Glomerular visceral epithelial cell (primary cell): Measurements from ENCODE around the gene ZNF77.
"Not testable (repeated sequence)": the region's sequence is repeated elsewhere in the genome, so short reads cannot be mapped to it uniquely, and the experiment has no call there.

ENCODE experiments used
- DNase-seq: peaks from one replicate; pipeline ENCODE4 v3.0.0-alpha.2; 2016; ENCODE audit errors: extremely low spot score

Gene ZNF77

DNA sequence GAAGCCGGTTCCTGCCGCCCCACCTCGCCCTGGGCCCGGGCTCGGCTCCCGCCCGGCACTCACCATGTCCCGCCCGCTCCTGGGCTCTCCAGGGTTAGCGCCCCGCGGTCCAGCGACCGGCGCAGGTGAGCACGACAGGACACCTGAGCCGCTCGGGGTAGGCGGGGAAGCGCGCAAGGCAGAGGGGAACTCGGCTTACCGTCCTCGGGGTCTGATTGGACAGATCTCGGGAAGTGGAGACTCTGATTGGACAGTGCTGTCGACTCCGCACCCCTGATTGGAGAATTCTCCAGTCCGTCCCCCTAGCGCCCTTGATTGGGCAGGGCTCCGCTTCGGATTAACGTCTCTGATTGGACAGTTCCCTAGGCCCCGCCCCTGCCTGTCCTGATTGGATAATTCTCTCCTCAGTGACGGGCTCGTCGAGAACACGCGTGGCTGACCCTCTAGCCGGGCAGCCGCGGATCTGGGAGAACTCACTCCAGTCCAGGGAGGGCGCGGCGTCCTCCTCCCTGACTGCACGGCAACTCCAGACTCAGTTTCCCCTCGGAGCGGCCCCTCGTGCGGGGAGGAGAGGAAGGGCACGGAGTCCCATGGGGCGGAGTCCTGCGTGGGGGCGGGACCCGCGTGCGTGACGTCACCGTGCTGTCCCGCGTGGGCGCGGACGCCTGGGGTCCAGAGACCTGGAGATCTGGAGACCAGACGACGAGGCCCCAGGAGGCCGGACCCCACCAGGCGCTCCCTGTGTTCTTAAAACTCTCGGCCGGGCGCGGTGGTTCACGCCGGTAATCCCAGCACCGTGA lies at the start of gene ZNF77:
Gene ZNF77 (minus strand): TSS at position 197 of the 800 bp plus-strand sequence. CDS start 131 bp downstream, at position 66.
- DNase-seq: peak; percentile 98

DNA sequence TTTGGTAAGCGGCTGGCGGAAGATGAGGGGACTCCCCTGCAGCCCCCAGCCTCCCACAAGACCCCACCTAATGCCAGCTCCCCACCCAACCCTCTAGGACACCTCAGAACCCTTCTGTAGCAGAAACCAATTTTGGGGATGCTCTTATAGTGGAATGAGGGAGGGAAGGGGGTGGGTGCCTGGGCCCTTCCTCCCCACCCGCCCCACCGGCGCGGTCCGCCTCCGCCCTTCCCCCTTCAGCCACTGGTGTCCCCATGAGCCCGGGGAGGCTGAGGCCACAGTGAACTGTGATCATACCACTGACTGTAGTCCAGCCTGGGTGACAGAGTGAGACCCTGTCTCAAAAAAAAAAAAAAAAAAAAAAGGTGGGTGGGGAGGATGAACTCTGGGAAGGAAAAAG lies 48.8 kb upstream of the ZNF77 start:
- DNase-seq: no peak

DNA sequence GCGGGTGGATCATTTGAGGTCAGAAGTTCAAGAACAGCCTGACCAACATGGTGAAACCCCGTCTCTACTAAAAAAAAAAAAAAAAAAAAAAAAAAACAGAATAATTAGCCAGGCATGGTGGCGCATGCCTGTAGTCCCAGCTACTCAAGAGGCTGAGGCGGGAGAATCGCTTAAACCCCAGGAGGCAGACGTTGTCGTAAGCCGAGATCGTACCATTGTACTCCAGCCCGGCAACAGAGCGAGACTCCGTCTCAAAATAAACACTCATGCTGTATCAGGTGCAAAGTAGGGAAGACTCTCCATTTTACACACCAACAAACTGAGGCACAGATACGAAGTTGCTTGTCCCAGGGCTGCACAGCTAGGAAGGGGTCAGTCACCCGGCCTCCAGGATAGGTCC lies 48.2 kb upstream of the ZNF77 start:
- no peak for DNase-seq

DNA sequence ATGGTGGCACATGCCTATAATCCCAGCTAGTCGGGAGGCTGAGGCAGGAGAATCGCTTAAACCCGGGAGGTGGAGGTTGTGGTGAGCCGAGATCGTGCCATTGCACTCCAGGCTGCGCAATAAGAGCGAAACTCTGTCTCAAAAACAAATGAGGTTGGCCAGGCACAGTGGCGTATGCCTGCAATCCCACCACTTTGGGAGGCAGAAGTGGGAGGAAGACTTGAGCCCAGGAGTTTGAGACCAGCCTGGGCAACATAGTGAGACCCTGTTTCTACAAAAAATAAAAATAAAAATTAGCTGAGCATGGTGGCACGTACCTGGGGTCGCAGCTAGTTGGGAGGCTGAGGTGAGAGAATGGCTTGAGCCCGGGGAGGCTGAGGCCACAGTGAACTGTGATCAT lies 47.6 kb upstream of the ZNF77 start:
- not testable (repeated sequence) for DNase-seq

DNA sequence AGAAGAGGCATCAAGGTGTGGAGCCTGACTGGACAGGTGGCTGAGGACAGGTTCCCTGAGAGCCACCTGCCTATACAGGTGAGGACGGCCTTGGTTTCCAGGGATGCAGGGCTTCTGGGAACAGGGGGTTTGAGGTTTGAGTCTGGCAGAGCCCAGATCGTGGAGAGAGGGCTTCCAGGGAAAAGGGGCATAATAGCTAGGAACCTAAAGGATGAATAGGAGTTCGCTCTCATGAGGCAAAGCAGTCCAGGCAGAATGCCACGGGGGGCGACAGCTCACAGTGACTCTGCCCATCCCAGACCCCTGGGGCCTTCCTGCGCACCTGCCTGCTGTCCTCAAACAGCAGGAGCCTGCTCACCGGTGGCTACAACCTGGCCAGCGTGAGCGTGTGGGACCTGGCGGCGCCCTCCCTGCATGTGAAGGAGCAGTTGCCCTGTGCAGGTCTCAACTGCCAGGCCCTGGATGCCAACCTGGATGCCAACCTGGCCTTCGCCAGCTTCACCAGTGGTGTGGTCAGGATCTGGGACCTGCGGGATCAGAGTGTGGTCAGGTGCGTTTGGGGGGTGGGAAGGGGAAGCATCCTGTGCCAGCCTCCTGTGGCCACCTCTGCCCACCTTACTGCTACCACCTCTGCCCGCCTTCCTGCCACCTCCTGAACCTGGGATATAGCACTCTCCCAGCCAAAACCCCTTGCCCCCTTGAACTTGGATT lies 44.6 kb upstream of the ZNF77 start:
- DNase-seq: no peak

DNA sequence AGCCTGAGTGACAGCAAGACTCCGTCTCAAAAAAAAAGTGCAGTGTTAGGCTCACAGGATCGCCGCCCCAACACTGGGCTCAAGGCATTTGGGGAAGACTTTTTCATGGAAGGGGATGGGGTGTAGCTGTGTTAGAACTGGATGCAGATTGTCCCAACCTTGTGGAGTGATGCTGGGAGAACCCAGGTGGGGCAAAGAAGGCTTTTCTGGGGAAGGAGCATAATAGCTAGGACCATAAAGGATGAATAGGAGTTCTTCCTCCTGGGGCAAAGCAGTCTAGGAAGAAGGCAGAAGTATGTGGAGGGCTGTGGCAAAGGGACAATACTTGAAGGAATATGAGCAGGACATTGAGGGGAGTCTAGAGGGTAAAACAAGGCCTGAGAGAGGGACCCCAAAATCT lies 43.8 kb upstream of the ZNF77 start:
- DNase-seq: no peak

DNA sequence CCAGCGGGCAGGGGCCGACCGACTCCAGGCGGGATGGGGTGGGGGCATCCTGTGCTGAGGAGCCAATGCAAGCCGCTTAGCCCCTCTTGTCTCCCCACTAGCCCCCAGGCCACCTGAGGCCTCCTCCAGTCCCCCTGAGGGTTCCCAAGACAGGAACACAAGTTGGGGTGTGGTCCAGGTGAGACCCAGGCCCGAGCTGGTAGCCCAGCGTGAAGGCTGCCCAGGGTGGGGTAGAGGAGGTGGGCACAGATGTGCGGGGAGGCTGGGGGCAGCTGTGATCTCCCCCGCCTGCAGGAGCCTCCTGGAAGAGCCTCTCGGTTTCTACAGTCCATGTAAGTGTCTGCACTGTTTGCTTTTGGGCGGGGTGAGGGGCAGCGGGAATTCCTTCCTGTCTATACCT lies 43.0 kb upstream of the ZNF77 start:
- no peak for DNase-seq

DNA sequence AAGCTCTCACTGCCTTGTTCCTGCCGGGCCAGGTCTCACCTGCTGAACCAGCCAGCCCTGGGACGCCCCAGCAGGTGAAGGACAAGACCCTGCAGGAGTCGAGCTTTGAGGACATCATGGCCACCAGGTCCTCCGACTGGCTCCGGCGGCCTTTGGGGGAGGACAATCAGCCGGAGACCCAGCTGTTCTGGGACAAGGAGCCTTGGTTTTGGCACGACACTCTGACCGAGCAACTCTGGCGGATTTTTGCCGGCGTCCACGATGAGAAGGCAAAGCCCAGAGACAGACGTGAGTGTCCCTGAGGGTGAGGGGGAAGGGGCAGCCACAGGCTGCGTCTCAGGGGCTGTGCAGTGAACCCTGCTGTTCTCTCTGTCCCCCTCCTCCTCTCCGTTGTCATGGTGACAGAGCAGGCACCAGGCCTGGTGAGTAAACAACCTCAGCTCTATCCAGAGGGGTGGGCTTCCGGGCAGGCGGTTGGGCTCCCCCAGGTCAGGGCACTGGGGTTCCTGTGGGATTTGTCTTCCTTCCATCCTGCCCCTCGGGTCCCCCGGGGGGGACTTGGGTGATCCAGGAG lies 42.3 kb upstream of the ZNF77 start:
- no peak for DNase-seq

DNA sequence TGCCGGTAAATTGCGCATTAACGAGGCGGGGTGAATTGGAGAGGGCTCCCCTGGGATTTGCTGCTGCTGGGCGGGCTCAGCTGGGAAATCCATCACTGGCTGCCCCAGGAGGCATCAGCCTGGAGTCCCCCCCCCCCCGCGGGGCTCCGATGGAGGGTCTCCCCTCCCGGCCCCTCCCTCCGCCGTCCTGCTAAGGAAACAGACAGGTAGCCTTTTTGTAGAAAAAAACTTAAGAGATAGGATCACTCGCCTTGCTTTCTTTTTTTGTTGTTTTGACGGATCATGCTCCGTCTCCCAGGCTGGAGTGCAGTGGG lies 39.4 kb upstream of the ZNF77 start:
- no peak for DNase-seq

DNA sequence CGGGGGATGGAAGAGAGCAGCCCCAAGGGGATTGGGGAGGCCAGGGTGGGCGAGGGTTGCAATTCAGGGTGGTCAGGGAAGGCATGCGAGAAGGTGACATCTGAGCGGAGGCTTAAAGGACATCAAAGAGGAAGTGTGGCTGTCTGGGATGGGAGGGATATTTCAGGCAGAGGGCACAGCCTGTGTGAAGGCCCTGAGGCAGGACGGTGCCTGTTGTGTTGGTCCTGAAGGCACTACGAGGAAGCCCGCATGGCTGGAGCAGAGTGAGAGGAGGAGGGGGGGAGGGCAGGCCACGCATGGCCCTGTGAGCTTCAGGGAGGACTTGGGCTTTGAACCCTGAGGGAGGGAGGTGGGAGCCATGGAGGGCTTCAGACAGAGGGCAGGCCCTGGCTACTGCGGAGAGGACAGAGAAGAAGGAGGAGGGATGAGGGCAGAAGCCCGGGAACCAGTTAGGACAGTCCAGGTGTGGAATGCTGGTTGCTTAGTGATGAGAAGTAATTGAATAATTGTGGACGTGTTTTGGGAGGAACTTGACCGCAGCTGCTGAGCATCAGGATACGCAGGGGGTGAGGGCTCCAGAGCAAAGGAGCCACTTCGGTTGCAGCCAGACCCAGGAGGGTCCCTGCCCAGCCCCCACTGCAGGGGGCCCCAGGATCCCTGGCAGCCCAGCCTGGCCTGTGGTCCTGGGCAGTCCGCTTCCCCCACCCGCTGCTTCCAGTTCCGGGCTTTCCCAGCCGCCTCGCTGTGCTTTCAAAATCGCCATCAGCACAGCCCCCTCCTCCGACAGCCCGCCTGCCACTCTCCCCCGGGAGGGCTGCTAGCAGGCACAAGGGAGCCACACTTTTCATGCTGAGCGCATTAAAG lies 38.8 kb upstream of the ZNF77 start:
- peak; percentile 73 for DNase-seq

DNA sequence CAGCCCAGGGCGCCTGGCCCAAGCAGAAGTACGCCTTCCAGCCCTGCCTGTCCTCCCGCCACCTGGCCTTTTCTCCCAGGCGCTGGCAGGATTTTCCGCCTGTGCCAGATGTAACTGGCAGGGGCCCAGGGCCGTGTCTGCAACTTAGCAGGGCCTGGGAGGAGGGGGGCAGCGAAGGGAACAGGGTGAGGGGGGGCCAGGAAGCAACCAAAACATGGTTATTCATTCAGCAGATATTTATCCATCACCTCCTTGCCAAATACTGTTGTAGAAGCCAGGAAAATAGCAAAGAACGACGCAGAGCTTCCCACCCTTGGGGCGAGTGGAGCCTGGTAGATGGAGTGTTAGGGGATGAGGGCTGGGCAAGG lies 38.2 kb upstream of the ZNF77 start:
- peak; percentile 49 for DNase-seq

DNA sequence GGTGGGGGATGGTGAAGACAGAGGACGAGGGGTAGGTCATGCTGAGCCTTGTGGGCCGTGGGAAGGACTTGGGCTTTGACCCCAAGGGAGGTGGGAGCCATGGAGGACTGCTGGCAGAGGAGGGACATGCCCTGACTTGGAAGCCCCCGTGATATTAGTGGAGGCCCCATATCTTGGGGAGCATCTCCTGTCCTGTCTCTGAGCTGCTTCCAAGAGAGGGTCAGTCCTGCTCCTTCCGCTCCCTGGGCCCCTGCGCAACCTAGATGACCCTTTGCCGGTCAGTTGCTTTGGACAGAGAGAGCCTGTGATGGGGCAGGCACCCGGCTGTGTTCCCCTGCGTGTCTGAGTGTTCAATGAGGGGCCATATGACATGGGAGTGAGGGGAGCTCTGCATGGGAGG lies 37.8 kb upstream of the ZNF77 start:
- DNase-seq: no peak

DNA sequence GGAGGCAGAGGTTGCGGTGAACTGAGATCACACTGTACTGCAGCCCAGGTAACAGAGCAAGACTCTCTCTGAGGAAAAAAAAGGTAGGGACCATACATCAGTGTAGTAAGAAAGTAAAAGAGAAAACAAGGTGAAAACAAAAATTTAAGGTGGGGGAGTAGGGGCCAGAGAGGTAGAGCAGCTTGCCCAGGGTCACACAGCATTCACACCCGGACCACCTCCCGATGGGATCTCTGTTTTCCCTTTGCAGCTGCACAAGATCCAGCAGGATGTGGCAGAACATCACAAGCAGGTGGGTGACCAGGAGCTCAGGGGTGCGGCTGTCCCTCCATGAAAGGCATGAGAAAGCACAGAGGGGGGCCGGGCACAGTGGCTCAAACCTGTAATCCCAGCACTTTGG lies 37.1 kb upstream of the ZNF77 start:
- DNase-seq: no peak

DNA sequence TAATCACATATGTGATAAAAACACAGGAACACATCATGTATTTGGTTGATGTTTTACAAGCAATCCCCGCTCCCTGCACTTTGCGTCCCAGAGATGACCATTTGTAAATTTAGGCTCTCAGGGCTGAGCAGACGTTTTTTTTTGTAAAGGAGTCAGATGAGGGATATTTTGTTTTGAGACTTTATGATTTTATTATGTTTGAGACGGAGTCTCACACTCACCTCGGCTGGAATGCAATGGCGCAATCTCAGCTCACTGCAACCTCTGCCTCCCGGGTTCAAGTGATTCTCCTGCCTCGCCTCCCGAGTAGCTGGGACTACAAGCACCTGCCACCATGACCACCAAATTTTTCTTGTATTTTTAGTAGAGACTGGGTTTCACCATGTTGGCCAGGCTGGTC lies 34.0 kb upstream of the ZNF77 start:
- DNase-seq: no peak

DNA sequence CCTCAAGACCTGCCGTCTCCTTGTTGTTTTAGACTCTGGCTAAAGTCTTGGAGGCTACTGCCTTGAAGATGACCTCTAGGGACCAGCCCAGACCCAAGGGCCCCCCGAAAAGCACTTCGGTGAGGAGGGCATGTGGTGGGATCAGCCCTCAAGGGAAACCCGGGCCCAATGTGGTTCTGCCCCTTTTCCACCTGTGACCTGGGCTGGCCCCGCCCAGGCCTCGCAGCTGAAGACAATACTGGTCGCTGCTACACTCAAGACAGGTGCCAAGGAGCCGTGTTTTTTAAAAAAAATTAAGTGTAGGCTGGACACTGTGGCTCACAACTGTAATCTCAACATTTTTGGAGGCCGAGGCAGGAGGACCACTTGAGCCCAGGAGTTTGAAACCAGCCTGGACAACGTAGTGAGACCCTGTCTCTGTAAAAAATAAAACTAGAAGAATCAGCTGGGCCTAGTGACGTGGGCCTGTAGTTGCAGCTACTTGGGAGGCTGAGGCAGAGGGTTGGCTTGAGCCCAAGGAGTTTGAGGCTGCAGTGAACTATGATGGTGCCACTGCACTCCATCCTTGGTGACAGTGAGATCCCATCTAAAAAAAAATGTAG lies 33.5 kb upstream of the ZNF77 start:
- no peak for DNase-seq

DNA sequence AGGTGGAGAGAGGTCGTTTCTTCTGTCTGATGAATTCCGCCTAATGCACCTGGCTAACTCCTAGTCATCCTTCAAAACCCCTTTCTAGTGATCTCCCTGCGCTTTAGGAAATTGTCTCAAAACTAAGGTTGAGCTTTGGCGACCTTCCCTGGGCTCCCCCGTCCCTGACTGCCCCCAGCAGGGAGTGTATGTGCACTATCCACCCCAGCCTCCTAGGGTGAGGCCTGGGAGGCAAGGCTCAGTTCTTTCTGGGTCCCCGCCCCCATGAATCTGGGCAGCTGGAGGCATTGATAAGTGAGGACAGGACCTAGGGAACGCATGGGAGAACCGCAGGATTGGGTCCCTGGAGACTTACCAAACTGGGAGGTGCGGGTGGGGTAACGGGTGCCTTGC lies 33.0 kb upstream of the ZNF77 start:
- no peak for DNase-seq

DNA sequence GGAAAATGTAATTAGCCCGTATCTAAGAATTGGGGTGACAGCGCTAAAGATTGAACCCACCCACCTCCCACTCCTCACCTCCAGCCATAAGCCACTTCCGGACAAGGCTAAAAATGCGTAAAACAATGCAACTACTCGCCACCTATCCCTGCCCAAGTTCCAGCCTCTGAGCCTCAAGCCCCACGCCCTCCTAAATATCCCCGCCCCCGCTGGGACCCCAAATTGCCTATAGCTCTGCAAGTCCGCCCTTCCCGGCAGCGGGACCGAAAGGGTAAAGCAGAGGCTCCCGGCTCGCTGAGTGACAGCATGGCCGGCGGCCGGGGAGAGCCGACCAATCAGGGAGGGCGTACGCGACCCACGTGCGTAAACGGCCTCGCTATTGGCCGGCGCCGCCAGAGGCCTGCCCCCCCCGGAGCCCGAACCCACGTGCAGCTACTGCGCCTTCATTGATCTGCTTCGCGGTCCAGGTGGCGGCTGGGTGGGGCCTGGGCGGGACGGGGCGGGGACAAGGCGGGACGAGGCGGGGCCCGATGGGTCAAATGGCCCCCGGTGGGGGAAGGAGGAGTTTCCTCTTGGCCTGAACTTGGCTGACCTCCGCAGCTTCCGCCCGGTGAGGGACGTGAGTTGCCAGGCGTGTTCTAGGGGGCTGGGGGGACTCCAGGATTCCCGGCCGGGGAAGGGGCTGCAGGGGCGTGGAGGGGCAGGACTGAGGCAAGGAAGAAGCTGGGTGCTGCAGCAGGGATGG lies 32.4 kb upstream of the ZNF77 start, which contains the start of gene TLE6:
Gene TLE6 (plus strand): TSS at position 564 of the 745 bp plus-strand sequence. CDS start 670 bp downstream, outside the sequence.
- peak; percentile 96 for DNase-seq

DNA sequence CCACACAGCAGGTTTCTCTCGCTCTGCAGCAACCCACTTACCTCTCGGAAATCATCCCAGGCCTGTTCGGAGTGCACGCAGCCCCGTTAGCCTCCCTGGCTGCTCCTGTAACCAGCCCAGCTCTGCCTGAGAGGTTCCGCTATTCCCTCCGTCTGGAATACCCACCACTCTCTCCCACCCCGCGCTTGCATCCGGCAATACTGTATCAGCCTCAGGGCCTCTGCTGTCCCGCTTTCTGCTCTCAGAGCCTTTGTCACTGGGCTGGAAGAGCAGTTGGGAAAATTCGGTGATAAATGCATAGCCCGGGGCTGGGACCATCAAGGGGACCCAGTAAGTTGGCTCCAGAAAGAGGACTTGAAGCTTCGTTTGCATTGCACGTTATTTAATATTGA lies 31.8 kb upstream of the ZNF77 start:
- DNase-seq: no peak

DNA sequence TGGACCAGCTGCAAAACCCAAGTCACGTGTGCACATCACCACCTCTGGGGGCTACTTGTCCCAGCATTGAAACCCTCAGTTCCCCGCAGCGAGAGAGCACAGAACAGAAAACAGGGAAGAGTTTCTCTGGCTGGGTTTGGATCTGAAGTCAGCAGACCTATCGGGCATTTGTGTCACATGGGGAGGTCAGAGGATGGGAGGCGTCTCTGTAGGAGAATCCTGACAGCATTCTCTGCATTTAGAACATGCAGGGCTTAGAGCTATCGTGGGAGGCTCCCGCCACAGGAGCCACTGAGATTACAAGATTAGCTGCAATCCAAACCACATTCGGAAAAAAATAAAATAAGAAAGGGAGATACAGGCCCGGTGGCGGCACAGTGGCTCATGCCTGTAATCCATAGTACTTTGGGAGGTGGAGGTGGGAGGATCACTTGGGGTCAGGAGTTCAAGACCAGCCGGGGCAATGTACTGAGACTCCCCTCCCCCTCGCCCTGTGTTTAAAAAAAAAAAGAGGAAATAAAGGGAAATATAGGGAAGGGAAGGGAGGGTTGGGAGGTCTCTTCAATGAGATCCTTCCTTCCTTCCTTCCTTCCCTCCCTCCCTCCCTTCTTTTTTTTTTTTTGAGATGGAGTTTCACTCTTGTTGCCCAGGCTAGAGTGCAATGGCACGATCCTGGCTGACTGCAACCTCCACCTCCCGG lies 29.7 kb upstream of the ZNF77 start:
- DNase-seq: no peak

DNA sequence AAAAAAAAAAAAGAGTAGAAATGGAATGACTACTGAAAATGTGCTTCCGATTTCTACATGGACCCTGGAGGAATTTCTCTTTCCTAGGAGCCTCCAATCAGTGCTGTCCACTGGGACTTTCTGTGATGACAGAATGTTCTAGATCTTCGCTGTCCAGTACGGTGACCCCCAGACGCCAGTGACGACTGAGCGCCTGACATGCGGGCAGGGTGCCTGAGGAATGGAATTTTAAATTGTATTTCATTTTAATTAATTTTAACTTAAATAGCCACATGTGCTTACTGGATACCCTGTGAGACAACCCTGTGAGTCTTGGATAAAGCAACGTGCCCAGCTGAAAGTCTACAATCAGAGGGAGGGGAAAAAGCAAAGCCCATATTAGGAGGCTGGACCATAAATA lies 28.5 kb upstream of the ZNF77 start:
- DNase-seq: no peak
